SKM-1 (cell line): Measurements from ENCODE around the gene MDM2.
"Not testable (repeated sequence)": the region's sequence is repeated elsewhere in the genome, so short reads cannot be mapped to it uniquely, and the experiment has no call there.

Experiments used
- DNase-seq: peaks from one replicate; lab custom pipeline; 2025; ENCODE audit not compliant: unreplicated experiment; lab: John Stamatoyannopoulos, UW

MDM2 gene

GRCh38 chr12:68844788-68845695 lies 37.1 kb downstream of the MDM2 start:
- DNase-seq = no peak

- no peak for DNase-seq
Measured at GRCh38 chr12:68846811-68847210, 38.8 kb downstream of the MDM2 start.

GRCh38 chr12:68850390-68850789 lies 42.4 kb downstream of the MDM2 start:
- no peak for DNase-seq

GRCh38 chr12:68851592-68852306 lies 43.8 kb downstream of the MDM2 start:
- no peak for DNase-seq

GRCh38 chr12:68853396-68854077 lies 45.6 kb downstream of the MDM2 start:
- DNase-seq = no peak

GRCh38 chr12:68854078-68854468 lies 46.1 kb downstream of the MDM2 start:
- DNase-seq = no peak

GRCh38 chr12:68854554-68854953 lies 46.6 kb downstream of the MDM2 start:
- DNase-seq = no peak

GRCh38 chr12:68855111-68855510 lies 47.1 kb downstream of the MDM2 start:
- DNase-seq = no peak

- no peak for DNase-seq
Measured at GRCh38 chr12:68855771-68856170, 47.8 kb downstream of the MDM2 start.

- no peak for DNase-seq
Measured at GRCh38 chr12:68856510-68856909, 48.5 kb downstream of the MDM2 start.

GRCh38 chr12:68861890-68862289 lies 53.9 kb downstream of the MDM2 start:
- no peak for DNase-seq

GRCh38 chr12:68863109-68863770 lies 55.3 kb downstream of the MDM2 start:
- DNase-seq = no peak

- DNase-seq = not testable (repeated sequence)
Measured at GRCh38 chr12:68863886-68864454, 56.0 kb downstream of the MDM2 start.

- DNase-seq = no peak
Measured at GRCh38 chr12:68864604-68865003, 56.6 kb downstream of the MDM2 start.

GRCh38 chr12:68865399-68866164 lies 57.6 kb downstream of the MDM2 start:
- DNase-seq = no peak

- no peak for DNase-seq
Measured at GRCh38 chr12:68866950-68867349, 59.0 kb downstream of the MDM2 start.

GRCh38 chr12:68867606-68868005 lies 59.6 kb downstream of the MDM2 start:
- DNase-seq = no peak

GRCh38 chr12:68868043-68868790 lies 60.2 kb downstream of the MDM2 start:
- no peak for DNase-seq

GRCh38 chr12:68870011-68870410 lies 62.0 kb downstream of the MDM2 start:
- no peak for DNase-seq
